Measurements from ENCODE around the gene HS3ST2.
A peak's percentile ranks its signal among the peaks of the same experiment; 100 is the strongest.
"Not testable (repeated sequence)": the region's sequence is repeated elsewhere in the genome, so short reads cannot be mapped to it uniquely, and the experiment has no call there.

HS3ST2 gene

GRCh38 chr16:22929461-22929860 lies 115.5 kb downstream of the HS3ST2 start:
- DNase-seq (ENCODE audit: low read depth in 3 of 3, low spot score in 1 of 3) = no peak

- no peak for DNase-seq (ENCODE audit: low read depth in 3 of 3, low spot score in 1 of 3)
Observed at GRCh38 chr16:22932032-22932771, 118.2 kb downstream of the HS3ST2 start.

GRCh38 chr16:22933173-22933572 lies 119.2 kb downstream of the HS3ST2 start:
- no peak for DNase-seq (ENCODE audit: low read depth in 3 of 3, low spot score in 1 of 3)

- no peak for DNase-seq (ENCODE audit: low read depth in 3 of 3, low spot score in 1 of 3)
Observed at GRCh38 chr16:22934786-22935185, 120.8 kb downstream of the HS3ST2 start.

GRCh38 chr16:22937169-22937568 lies 123.2 kb downstream of the HS3ST2 start:
- no peak for DNase-seq (ENCODE audit: low read depth in 3 of 3, low spot score in 1 of 3)

- no peak for DNase-seq (ENCODE audit: low read depth in 3 of 3, low spot score in 1 of 3)
Observed at GRCh38 chr16:22938647-22939046, 124.7 kb downstream of the HS3ST2 start.

- DNase-seq (ENCODE audit: low read depth in 3 of 3, low spot score in 1 of 3) = not testable (repeated sequence)
Observed at GRCh38 chr16:22939744-22940363, 125.9 kb downstream of the HS3ST2 start.

GRCh38 chr16:22941970-22942501 lies 128.1 kb downstream of the HS3ST2 start:
- no peak for DNase-seq (ENCODE audit: low read depth in 3 of 3, low spot score in 1 of 3)

- no peak for DNase-seq (ENCODE audit: low read depth in 3 of 3, low spot score in 1 of 3)
Observed at GRCh38 chr16:22942811-22943210, 128.8 kb downstream of the HS3ST2 start.

GRCh38 chr16:22945361-22945760 lies 131.4 kb downstream of the HS3ST2 start:
- no peak for DNase-seq (ENCODE audit: low read depth in 3 of 3, low spot score in 1 of 3)

GRCh38 chr16:22946433-22946832 lies 132.5 kb downstream of the HS3ST2 start:
- no peak for DNase-seq (ENCODE audit: low read depth in 3 of 3, low spot score in 1 of 3)

- DNase-seq (ENCODE audit: low read depth in 3 of 3, low spot score in 1 of 3) = no peak
Observed at GRCh38 chr16:22948058-22948602, 134.2 kb downstream of the HS3ST2 start.

- DNase-seq (ENCODE audit: low read depth in 3 of 3, low spot score in 1 of 3) = peak in 1 of 3 donors; percentile 16
Observed at GRCh38 chr16:22948603-22949368, 134.8 kb downstream of the HS3ST2 start.

GRCh38 chr16:22955461-22956070 lies 141.6 kb downstream of the HS3ST2 start:
- no peak for DNase-seq (ENCODE audit: low read depth in 3 of 3, low spot score in 1 of 3)

GRCh38 chr16:22961206-22961605 lies 147.2 kb downstream of the HS3ST2 start:
- DNase-seq (ENCODE audit: low read depth in 3 of 3, low spot score in 1 of 3) = no peak

GRCh38 chr16:22962905-22963304 lies 148.9 kb downstream of the HS3ST2 start:
- no peak for DNase-seq (ENCODE audit: low read depth in 3 of 3, low spot score in 1 of 3)

Data from stimulated activated CD4-positive, alpha-beta T cell treated with anti-CD3 and anti-CD28 coated beads, TNF-alpha, amount 100 ng/mL, for 1 hour (primary cell).